VCaP (cell line): ENCODE measurements around the gene NEMF.
"Not testable (repeated sequence)": the region's sequence is repeated elsewhere in the genome, so short reads cannot be mapped to it uniquely, and the experiment has no call there.

Experiments used
- H3K27ac ChIP-seq: fragments of 450-650 bp; 2 replicates; pipeline ENCODE4 v1.5.1; 2017
- CTCF ChIP-seq: fragments of 450-650 bp; conservative IDR thresholded peaks from 2 replicates; pipeline ENCODE4 v1.5.1; 2017; ENCODE audit warnings: mild to moderate bottlenecking, moderate library complexity

NEMF gene

GRCh38 chr14:49768301-49769121, 84.1 kb downstream of the NEMF start:
- TF ChIP-seq CTCF, result no peak
- peak overlapping the region; percentile 97 for H3K27ac ChIP-seq

- peak; percentile 82 for TF ChIP-seq CTCF
- H3K27ac ChIP-seq, result peak within 1 kb of the TSS; percentile 97
Measured at GRCh38 chr14:49767571-49768300, 84.9 kb downstream of the NEMF start, which contains the start of gene KLHDC2. Gene KLHDC2, plus strand, starts transcription at chr14:49768153. Its CDS starts 316 bp downstream, at chr14:49768469.

- H3K27ac ChIP-seq, result peak overlapping the region; percentile 97
- TF ChIP-seq CTCF, result no peak
Measured at GRCh38 chr14:49767270-49767570, 85.4 kb downstream of the NEMF start.

GRCh38 chr14:49766839-49767238, 85.7 kb downstream of the NEMF start:
- H3K27ac ChIP-seq, result peak overlapping the region; percentile 97

GRCh38 chr14:49761839-49762551, 90.6 kb downstream of the NEMF start:
- no peak for TF ChIP-seq CTCF

More at GRCh38 chr14:49766839-49767238, 85.7 kb downstream of the NEMF start:
- no peak for TF ChIP-seq CTCF

GRCh38 chr14:49755378-49755777, 97.2 kb downstream of the NEMF start:
- no peak for TF ChIP-seq CTCF
- H3K27ac ChIP-seq, result no peak overlapping the region

More at GRCh38 chr14:49761839-49762551, 90.6 kb downstream of the NEMF start:
- no peak overlapping the region for H3K27ac ChIP-seq

- TF ChIP-seq CTCF, result no peak
- no peak overlapping the region for H3K27ac ChIP-seq
Measured at GRCh38 chr14:49754570-49755097, 98.0 kb downstream of the NEMF start.

- H3K27ac ChIP-seq, result not testable (repeated sequence)
Measured at GRCh38 chr14:49746476-49746875, 106.1 kb downstream of the NEMF start.
